ENCODE data around the gene MAN1C1.

Gene MAN1C1

DNA sequence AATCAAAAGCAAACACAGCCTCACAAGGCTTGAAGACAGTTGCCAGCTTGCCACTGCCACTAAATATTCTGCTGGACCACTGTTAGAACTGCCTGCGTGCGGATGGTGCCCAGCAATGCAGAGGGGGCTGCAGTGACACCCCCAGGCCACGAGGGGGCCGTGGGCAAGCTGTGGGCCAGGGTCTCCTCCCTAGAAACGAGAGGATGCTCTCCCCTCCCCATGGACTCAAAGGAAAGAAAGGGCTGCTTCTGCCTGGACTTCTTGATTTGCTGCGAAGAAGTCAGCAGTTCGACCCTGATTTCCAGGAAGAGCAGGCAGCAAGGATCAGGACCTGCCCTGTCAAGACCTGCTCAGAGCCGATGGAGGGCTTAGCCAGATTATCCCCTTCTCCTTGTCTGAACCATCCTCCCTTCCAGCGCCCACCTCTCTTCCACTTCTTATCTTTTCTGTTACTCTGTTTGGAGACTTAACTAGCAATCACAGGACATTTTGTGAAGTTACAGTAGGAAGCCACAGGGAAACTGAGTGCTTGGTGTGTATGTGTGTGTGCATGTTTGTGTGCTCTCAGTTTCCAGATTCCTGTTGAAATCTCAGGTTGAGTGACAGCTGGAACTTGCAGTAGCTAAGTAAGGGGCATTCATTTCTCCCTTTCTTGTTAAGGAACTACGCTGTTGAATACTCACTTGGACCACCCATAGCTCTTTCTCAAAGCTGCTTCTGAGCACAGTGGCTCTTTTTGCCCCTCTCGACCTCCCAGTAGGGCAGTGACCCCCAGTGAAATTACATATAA lies 2.7 kb downstream of the MAN1C1 start:
- H3K79me2 ChIP-seq (ENCODE audit: low read length) = no peaks in the 10 kb centered on the region
- no peak for TF ChIP-seq EZH2phosphoT487 (IDR thresholded peaks at IDR 0.05; ENCODE audit: low read depth)
- TF ChIP-seq, protein P1, sequence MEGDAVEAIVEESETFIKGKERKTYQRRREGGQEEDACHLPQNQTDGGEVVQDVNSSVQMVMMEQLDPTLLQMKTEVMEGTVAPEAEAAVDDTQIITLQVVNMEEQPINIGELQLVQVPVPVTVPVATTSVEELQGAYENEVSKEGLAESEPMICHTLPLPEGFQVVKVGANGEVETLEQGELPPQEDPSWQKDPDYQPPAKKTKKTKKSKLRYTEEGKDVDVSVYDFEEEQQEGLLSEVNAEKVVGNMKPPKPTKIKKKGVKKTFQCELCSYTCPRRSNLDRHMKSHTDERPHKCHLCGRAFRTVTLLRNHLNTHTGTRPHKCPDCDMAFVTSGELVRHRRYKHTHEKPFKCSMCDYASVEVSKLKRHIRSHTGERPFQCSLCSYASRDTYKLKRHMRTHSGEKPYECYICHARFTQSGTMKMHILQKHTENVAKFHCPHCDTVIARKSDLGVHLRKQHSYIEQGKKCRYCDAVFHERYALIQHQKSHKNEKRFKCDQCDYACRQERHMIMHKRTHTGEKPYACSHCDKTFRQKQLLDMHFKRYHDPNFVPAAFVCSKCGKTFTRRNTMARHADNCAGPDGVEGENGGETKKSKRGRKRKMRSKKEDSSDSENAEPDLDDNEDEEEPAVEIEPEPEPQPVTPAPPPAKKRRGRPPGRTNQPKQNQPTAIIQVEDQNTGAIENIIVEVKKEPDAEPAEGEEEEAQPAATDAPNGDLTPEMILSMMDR (IDR thresholded peaks at IDR 0.05; ENCODE audit: low read depth, low read length) = peak; percentile 47
- H3K4me3 ChIP-seq (ENCODE audit: low read length) = no peak overlapping the region
- no peak overlapping the region for H3K4me2 ChIP-seq (ENCODE audit: low read length)
- H3K4me1 ChIP-seq (ENCODE audit: low read length) = peaks cover 17% of the 10 kb centered on the region
- no peaks in the 10 kb centered on the region for H3K36me3 ChIP-seq (replicated peaks; ENCODE audit: low read depth, low read length)
- no peak overlapping the region for H2AFZ ChIP-seq (ENCODE audit: low read depth, low read length)
- no peak overlapping the region for H3K27ac ChIP-seq (ENCODE audit: low read length)
- no peak overlapping the region for H3K9ac ChIP-seq (ENCODE audit: low read length)
- H4K20me1 ChIP-seq (ENCODE audit: insufficient read depth, low read length) = no peaks in the 10 kb centered on the region
- peaks cover 49% of the 10 kb centered on the region for H3K27me3 ChIP-seq (ENCODE audit: low read depth, low read length)
- no peaks in the 10 kb centered on the region for H3K9me3 ChIP-seq (ENCODE audit: insufficient read depth, low read length)

DNA sequence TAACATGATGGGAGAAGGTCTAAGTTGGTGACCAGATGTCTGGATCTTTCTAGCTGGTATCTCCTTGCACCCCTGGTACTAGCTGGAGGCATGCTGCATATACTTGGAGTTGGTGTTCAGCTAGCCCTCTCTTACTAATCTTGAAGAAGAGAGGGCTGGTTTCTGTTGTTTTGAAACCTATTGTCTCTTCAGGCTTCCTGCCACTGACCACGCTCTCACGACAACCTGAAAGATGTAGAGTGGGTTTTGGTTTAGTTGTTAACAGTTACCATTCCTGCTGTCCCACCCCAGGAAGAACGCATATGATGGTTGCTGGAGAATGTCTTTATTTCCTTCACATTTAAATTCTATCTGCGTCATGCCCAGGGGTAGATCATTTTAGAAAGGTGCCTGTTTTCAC lies 3.6 kb downstream of the MAN1C1 start:
- Histone ChIP-seq H3K4me3 (ENCODE audit: low read length) (no peak overlapping the region), H3K27me3 (ENCODE audit: low read depth, low read length) (peaks cover 46% of the 10 kb centered on the region), H4K20me1 (ENCODE audit: insufficient read depth, low read length) (no peaks in the 10 kb centered on the region), H3K36me3 (replicated peaks; ENCODE audit: low read depth, low read length) (no peaks in the 10 kb centered on the region), H3K79me2 (ENCODE audit: low read length) (no peaks in the 10 kb centered on the region), H3K9ac (ENCODE audit: low read length) (no peak overlapping the region), H3K27ac (ENCODE audit: low read length) (no peak overlapping the region), H3K9me3 (ENCODE audit: insufficient read depth, low read length) (no peaks in the 10 kb centered on the region), H3K4me1 (ENCODE audit: low read length) (peaks cover 8% of the 10 kb centered on the region), H3K4me2 (ENCODE audit: low read length) (no peak overlapping the region), H2AFZ (ENCODE audit: low read depth, low read length) (no peak overlapping the region)
- TF ChIP-seq, protein P1 (IDR thresholded peaks at IDR 0.05; ENCODE audit: low read depth, low read length) = no peak
- TF ChIP-seq EZH2phosphoT487 (IDR thresholded peaks at IDR 0.05; ENCODE audit: low read depth) = no peak

DNA sequence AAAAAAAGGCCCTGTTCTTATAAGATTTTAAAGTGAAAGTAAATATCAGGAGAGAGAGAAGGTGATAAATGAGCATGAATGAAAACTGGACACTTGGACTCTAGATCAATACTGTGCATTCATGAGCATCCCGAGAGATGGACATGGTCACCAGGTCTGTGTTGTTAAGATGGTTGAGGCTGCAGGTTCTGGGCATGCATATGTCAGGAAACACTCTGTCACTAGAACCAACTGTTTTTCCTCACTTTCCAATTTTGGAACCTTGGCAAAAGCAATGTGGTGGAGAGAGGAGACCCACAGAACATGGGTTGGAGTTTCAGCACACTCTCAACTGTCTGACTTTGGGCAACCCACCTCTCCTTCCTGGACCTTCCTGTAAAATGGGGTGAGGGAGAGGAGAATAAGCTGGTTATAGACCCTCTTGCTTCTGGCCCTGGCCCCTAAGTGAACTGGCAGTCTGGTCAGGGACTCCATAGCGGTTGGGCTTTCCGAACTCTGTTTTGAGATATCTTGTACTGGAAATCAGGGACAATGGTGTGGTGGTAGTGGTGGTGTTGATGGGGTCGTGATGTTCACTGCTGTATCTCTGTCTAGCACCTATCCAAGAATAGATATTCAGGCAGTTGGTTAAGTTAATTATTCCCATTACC lies 4.2 kb downstream of the MAN1C1 start:
- no peaks in the 10 kb centered on the region for H4K20me1 ChIP-seq (ENCODE audit: insufficient read depth, low read length)
- H3K4me3 ChIP-seq (ENCODE audit: low read length) = no peak overlapping the region
- peaks cover 1% of the 10 kb centered on the region; the same call in 1 of the 2 replicates for H3K4me1 ChIP-seq (ENCODE audit: low read length)
- H3K27ac ChIP-seq (ENCODE audit: low read length) = no peak overlapping the region
- no peaks in the 10 kb centered on the region for H3K9me3 ChIP-seq (ENCODE audit: insufficient read depth, low read length)
- H2AFZ ChIP-seq (ENCODE audit: low read depth, low read length) = no peak overlapping the region
- H3K79me2 ChIP-seq (ENCODE audit: low read length) = no peaks in the 10 kb centered on the region
- no peak overlapping the region for H3K4me2 ChIP-seq (ENCODE audit: low read length)
- peaks cover 41% of the 10 kb centered on the region for H3K27me3 ChIP-seq (ENCODE audit: low read depth, low read length)
- no peak overlapping the region for H3K9ac ChIP-seq (ENCODE audit: low read length)
- H3K36me3 ChIP-seq (replicated peaks; ENCODE audit: low read depth, low read length) = no peaks in the 10 kb centered on the region
- TF ChIP-seq, protein P1 (IDR thresholded peaks at IDR 0.05; ENCODE audit: low read depth, low read length) = no peak
- TF ChIP-seq EZH2phosphoT487 (IDR thresholded peaks at IDR 0.05; ENCODE audit: low read depth) = no peak

DNA sequence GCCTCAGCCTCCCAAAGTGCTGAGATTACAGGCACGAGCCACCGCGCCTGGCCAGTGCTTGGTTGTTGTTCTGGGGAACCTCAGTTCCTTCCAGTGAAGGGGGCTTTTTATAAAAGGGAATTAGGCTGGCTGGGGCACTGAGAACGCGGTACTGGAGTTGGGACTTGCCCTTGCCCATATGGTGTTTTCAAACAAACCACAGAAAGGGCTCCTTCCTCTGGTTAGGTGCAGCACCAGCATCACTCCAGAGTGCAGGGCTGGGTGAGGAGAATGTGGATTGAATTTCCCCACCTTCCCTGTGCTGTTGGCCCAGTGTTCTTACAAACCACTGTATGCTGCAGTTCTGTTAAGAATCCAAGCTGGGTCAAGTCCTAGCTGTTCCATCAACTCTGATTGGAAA lies 5.3 kb downstream of the MAN1C1 start:
- Histone ChIP-seq H3K4me3 (ENCODE audit: low read length) (no peak overlapping the region), H3K36me3 (replicated peaks; ENCODE audit: low read depth, low read length) (no peaks in the 10 kb centered on the region), H3K27me3 (ENCODE audit: low read depth, low read length) (peaks cover 41% of the 10 kb centered on the region), H3K9ac (ENCODE audit: low read length) (no peak overlapping the region), H3K27ac (ENCODE audit: low read length) (no peak overlapping the region), H2AFZ (ENCODE audit: low read depth, low read length) (no peak overlapping the region), H3K4me2 (ENCODE audit: low read length) (no peak overlapping the region), H4K20me1 (ENCODE audit: insufficient read depth, low read length) (no peaks in the 10 kb centered on the region), H3K9me3 (ENCODE audit: insufficient read depth, low read length) (no peaks in the 10 kb centered on the region), H3K4me1 (ENCODE audit: low read length) (no peaks in the 10 kb centered on the region), H3K79me2 (ENCODE audit: low read length) (no peaks in the 10 kb centered on the region)
- no peak for TF ChIP-seq EZH2phosphoT487 (IDR thresholded peaks at IDR 0.05; ENCODE audit: low read depth)
- TF ChIP-seq, protein P1 (IDR thresholded peaks at IDR 0.05; ENCODE audit: low read depth, low read length) = no peak

Measured in OCI-LY3 (cell line).